Hippocampal formation (tissue), 2 donors: ENCODE measurements around the gene KRTAP19-7.

Source experiments
- DNase-seq, 2 donors: peaks; one replicate each; lab custom pipeline; 2025; lab: John Stamatoyannopoulos, UW

Gene KRTAP19-7, protein sequence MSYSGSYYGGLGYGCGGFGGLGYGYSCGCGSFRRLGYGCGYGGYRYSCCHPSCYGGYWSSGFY

DNA sequence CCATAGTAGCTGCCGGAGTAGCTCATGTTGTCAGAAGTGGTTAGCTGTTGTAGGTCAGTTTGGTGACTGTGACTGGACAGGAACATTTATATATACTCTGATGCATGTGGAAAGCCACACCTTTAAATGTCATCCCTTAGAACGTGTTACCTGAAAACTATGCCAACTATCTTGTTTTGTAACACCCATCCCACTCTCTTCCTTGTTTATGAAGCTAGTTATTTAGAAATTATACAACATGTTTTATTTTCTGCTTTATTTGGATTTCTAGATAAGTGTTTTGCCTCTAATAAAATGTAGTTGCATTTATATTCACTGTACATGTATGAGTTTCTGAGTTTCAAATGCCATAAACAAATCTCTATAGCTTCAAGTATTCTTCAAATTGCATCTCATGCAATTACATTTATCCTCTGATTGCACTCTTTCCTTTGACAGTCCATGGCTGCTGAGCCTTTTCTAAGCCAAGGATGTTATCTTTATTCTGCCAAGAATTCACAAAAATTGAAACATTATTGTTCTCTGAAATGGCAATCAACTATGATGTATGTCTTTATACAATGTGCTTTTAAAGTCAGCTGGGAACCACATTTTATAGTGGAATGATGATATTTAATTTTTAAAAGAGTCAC lies at the start of gene KRTAP19-7:
KRTAP19-7 (minus strand) TSS at position 51 of the 632 bp plus-strand sequence; CDS start at position 26, 25 bp downstream.
- DNase-seq = no peak

DNA sequence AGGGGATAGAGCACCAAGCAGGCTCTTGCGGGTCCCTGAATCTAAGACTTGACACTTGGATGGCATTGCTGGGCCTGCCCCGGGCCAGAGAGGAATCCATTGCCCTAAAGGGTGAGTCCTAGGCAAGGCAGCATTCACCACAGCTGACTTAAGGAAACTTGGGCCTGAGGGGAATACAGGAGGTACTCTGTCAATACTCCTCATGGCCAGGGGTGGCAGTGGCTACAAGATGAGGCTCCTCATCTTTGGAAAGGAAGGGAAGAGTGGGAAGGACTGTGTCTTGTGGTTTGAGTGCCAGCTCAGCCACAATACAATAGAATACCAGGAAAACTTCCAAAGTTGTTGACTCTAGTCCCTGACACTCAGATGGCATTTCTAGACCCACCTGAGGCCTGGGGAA lies 44.9 kb upstream of the KRTAP19-7 start:
- no peak for DNase-seq

DNA sequence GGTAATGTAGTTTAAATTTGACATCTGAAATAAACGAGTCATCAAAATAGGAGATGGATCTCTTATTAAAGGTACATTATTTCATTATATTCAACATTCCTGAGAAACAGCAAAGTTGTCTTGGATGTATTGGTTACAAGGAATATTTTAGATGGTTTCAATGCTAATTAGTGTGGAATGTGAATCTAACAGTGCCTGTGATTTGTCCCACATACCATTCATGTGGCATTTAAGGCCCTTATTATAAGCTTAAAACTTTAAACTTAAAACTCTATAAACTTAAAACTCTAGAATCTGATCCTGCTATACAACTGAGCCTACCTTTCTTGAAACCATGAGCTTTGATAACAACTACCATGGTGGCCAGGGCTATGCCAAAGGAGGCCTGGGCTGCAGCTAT lies 39.7 kb upstream of the KRTAP19-7 start, which contains the start of gene KRTAP22-1:
KRTAP22-1 (plus strand) TSS at position 301 of the 400 bp plus-strand sequence.
- DNase-seq = no peak

DNA sequence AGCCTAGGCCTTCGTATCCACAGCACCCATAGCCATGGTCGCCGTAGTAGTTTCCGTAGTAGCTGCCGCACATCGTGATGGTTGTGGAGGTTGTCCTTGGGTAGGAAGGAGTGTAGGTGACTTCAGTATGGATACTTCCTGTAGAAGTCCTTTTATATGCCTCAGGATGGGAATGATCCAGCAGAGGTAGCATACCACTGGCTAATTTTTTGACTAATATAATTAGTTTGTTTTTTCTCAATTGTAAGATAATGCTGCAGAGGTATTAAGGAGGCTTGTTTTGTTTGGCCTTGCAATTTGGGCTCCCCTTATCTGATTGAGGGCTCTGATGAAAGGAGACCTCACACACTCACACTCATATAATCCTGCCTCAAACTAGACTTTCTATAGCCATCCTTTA lies 37.7 kb upstream of the KRTAP19-7 start, which contains the start of gene KRTAP6-2:
KRTAP6-2 (minus strand) TSS at position 101 of the 400 bp plus-strand sequence; CDS start at position 73, 28 bp downstream.
- DNase-seq = no peak

DNA sequence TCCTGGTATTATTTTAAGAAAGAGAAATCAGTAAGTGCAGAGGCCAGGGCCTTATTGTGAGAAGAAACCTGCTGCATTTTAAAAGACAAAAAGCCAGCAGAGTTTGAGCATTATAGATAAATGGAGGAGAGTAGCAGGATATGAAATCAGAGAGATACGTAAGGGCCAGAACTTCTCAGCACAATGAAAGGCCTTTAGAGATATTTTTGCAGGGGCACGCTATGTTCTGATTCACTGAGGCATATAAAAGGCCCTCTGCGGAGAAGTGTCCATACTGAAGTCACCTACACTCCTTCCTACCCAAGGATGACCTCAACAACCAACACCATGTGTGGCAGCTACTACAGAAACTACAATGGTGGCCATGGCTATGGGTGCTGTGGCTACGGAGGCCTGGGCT lies 31.0 kb upstream of the KRTAP19-7 start, which contains the start of gene KRTAP6-3:
KRTAP6-3 (plus strand) TSS at position 301 of the 400 bp plus-strand sequence; CDS start at position 307, 6 bp downstream.
- DNase-seq = no peak

DNA sequence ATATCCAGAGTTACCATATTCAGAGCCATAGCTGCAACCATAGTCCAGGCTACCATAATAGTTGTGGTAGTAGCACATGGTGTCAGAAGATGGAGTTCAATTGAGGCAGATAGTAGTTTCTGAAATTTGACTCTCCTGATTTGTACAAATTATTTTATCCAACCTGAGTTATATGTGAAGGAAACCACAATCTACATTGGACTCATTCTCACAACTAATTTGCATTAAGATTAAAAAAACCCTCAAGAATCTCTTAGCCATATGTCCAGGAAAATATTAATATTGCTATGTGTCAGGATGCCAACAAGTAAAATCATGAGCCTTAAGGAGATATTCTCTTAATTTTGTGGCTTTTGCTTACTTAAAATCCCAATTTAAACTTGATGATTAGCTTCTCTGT lies 29.2 kb upstream of the KRTAP19-7 start, which contains the start of gene KRTAP22-2:
KRTAP22-2 (minus strand) TSS at position 101 of the 400 bp plus-strand sequence.
- DNase-seq = no peak

DNA sequence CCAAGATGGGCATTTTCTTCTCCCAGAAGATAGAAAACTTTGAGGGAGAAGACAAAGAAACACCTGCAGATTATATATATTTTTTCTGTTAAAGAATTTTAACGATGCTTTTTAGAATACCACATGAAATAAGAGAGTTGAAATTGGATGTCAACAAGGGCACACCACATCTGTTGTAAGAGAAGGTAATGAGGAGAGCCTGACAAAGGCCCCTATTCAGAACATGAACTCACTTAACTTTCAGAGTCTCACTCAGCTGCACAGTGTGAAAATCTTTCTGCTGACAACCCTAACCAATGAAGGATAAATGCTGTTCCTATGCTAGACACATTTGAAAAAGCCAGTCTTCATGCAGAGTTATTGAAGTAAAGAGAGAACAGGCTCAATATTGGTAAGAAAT lies 21.8 kb upstream of the KRTAP19-7 start:
- DNase-seq = no peak

DNA sequence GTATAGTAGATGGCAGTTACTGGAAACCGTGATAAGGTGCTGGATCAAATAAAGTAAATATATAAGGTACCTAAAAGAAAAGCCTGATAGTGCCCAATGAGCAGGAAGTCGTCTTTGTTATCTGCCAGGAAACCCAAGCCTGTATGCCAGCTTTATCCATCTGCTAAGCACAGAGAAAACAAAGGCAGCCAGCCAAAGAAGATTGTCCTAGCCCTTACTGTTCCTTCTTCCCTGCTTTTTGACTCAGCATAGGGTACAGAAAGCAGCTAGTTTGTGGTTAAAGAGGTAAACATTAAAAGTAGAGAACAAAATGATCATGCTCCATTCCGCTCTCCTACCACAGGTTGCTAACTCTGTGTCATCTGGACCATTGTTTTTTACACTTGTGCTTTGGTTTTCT lies 19.0 kb upstream of the KRTAP19-7 start:
- DNase-seq = no peak

DNA sequence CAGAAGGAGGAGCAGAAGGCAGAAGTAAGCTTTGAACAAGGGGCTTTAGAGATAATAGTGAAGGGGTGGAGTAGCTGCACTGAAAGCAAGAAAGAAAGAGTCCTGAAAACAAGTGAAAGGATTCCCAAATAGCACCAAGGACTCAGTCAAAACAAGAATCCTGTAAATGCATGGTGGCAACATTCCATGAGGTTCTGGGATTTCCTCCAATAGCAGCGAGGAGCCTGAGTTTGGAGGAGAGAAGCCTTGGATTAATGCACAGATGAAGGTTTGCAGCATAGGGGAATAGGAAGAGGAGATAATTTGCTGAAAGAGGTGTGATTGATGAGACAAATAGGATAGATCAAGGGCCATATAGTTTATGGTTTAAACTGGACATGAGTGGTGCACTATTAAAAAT lies 18.2 kb upstream of the KRTAP19-7 start:
- DNase-seq = no peak

DNA sequence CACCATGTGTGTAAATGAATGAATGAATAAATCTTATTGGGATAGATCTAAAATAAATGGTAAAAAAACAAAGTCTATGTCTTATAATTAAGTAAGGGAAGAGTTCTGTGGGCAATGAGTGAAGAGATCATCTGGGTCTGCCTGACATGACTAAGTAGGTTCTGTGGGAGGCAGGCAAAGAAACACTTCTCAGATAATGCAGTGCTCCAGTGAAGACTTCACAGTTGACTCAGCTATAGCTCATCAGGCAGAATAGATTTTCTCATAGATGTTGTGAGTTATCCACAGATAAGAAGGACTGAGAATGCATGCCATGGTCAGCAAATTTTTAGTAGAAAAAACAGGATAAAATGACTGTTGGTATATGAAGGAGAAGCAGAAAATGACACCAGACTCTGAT lies 16.7 kb upstream of the KRTAP19-7 start:
- no peak for DNase-seq

DNA sequence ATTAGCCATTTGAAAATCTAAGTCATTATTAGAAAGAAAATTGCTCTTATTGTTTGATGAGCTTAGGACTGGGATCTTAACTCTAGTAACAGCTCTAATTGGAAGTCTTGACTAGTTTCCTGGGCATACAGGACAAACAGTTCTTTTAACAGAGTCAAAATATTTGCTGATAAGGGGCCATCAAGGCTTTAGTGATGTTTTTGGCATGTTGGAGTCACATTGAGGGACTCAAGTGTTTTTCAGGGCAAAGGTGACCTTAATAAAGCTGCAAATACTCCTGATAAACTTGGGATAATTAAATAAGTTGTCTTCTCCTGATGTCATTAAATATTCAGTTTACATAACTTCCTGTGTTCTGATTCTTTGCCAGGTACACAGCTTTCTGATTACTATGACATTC lies 6.5 kb upstream of the KRTAP19-7 start:
- no peak for DNase-seq

DNA sequence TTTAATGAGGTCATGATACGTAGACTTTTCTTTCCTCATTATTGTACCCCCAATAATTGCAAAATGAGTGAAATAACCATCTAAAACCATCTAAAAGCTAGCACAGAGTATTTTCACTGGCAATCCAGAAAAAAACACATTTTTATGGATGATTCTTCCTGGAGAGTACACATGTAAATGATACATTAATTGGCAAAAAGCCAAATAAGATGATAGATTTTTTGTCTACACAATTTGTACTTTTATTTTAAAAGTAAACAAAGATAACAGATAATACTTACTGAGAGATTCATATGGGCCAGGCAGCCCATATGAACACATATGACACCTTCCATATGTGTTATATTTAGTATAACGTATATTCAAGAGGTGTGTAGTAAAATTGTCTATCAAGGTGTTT lies 2.5 kb upstream of the KRTAP19-7 start:
- DNase-seq = no peak

DNA sequence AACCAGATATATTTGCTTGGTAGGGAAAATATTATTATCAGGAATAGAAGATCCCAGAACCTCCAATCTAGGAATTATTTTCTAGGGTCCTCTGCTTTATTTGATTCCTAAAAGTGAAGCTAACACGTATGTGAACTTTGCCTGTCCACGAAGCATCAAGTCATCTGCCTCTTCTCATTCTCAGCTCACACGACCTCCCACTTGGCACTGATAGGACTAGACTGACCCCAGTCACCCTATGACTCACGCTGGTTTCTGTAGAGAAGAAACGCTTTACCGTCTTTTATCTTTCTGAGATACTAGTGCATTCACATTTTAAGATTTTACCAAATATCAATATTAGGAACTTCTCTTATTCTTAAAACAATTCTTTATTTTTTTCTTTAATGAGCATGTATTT lies 2.0 kb upstream of the KRTAP19-7 start:
- no peak for DNase-seq

DNA sequence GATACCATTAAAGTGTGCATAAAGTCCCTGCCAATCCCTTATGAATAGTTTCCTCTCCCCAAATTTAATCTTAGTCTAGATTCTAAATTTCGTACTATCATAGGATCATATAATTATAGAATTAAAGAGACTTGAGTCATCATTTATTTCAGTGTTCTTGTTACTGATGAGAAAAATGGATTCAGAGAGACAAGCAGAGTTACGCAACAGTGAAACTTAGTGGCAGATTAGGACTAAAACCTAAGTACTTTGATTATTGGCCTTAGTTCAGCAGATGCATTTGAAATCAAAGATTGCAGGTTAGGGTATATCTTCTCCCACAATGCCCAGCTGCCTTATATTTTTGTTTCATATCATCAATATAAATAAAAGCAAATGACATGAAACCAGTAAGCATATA lies 843 bp upstream of the KRTAP19-7 start:
- DNase-seq = no peak

DNA sequence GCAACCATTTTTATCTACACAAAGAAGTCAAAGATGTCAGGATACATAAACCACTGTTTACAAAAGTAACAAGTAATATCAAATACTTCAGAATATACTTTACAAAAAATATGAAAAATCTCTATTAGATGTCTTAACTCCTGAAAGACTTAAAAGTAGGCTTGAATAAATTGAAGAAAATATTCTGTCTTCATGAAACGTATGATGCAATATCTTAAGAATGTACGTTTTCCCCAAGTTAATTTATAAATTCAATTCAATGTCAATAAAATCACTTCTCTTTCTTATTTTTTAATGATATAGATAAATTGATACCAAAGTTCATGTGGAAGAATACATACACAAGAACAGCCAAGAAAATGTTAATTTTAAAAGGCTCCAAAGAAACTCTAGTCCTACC lies 6.0 kb downstream of the KRTAP19-7 start:
- no peak for DNase-seq

DNA sequence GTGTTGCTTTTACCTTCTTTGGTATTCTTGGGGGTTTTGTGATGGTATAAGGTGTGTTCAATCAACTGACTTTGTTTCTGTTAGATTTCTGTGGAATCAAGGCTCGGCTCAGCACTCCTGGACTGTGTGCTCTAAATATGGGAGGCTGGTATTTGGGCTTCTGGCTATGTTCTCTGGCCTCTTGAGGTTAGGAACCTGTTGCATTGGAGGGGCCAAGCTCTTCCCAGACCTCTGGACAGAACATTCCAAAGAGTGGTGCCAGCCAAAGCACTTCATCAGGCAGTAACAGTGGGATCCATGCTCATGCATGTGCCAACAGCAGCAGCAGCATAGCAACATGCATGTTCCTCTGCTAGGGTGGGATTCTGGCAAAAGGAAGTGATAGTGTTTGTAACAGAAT lies 8.3 kb downstream of the KRTAP19-7 start:
- no peak for DNase-seq

DNA sequence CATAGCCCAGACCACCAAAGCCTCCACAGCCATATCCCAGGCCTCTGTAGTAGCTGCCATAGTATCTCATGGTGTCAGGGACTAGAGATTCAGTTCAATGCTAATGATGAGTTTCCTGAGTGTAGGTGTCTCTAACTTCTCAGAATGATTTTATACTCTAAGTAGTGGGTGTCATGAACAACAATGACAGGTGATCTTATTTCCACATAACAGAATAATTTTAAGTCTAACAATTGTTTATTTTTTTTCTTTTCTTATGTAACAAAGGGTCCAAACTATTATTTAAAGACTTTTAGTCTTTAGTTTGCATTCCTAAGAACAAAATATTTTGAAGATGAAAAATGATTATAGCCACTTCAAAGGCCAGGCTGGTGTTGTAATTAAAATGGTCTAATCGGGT lies 19.4 kb downstream of the KRTAP19-7 start, which contains the start of gene KRTAP19-6:
KRTAP19-6 (minus strand) TSS at position 101 of the 400 bp plus-strand sequence; CDS start at position 70, 31 bp downstream.
- no peak for DNase-seq

DNA sequence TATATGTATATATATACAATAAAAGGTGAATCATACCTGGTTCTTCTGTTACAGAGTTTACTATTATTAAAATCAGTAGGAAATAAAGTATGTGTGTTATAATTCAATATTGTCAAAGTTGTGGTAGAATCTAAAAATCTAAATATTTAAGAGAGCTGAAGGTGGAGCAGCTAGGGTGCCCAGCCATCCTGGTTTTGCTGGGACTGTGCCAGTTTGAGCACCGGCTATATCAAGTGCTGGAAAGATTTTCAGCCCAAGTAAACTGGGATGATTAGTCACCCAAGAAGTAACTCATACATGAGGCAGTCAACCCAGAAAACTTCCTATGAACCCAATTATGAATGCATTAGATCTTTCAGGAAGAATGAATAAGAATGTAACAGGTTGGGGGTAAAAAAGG lies 42.2 kb downstream of the KRTAP19-7 start:
- DNase-seq = no peak

DNA sequence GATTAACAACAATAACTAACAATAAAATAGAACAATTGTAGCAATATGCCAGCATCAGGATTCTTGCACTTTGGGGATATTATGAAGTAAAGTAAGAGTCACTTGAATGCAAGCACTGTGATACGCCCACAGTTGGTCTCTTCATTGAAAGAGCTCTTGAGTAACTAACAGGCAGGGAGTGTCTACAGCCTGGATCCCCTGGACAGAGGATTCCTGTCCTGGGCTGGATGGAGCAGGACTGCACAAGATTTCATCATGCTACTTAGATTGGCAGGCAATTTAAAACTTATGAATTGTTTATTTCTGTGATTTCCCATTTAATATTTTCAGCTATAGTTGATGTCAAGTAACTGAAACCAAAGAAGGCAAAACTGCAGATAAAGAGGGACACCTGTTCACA lies 45.4 kb downstream of the KRTAP19-7 start:
- DNase-seq = no peak
